ENCODE results near the gene KLF4. TPM values are rescaled to one million over a fixed set of nuclear protein-coding genes. Genes with fewer than 3 reads are reported as not detected.
"Not testable (repeated sequence)": the region's sequence is repeated elsewhere in the genome, so short reads cannot be mapped to it uniquely, and the experiment has no call there.

The KLF4 gene
- total and polyA plus RNA-seq, 10 donors: 10.4 to 177 (median 66.4) TPM

- no peak for DNase-seq
- H3K4me3 ChIP-seq: no peak overlapping the region
- WGBS, 5 donors: 94 to 99% (median 96%) methylated on average over 3 of the region's 3 CpGs
These were observed 12.9 kb upstream of the KLF4 start for GRCh38 chr9:107502464-107502863.

GRCh38 chr9:107500421-107501200 is 11.0 kb upstream of the KLF4 start:
- DNase-seq; H3K27me3 ChIP-seq (replicated peaks in 1 of 7); intact Hi-C loops (cut with DNase I; ENCODE audit: low total_unique reads); H3K9me3 ChIP-seq; H3K27ac ChIP-seq; H3K4me3 ChIP-seq; H3K36me3 ChIP-seq; H3K4me1 ChIP-seq: not testable (repeated sequence)
- whole genome bisulfite sequencing, 5 donors: 89 to 95% (median 92%) methylated on average over 17 of the region's 17 CpGs

More at GRCh38 chr9:107502464-107502863, 12.9 kb upstream of the KLF4 start:
- H3K27me3 ChIP-seq (replicated peaks in 1 of 7): peaks cover 0 to 4% (median 0%) of the 10 kb centered on the region in 7 donors
- no peaks in the 10 kb centered on the region for H3K4me1 ChIP-seq
- H3K27ac ChIP-seq: no peak overlapping the region
- intact Hi-C loops (cut with DNase I; ENCODE audit: low total_unique reads): no loop called here
- TF ChIP-seq POLR2A (IDR thresholded peaks at IDR 0.05) (no peak), CTCF (IDR thresholded peaks at IDR 0.05 in 8 of 11, conservative IDR thresholded peaks at IDR 0.05 in 3 of 11) (no peak), POLR2AphosphoS5 (IDR thresholded peaks at IDR 0.05) (no peak)
- no peaks in the 10 kb centered on the region for H3K36me3 ChIP-seq
- H3K9me3 ChIP-seq: no peaks in the 10 kb centered on the region

DNA sequence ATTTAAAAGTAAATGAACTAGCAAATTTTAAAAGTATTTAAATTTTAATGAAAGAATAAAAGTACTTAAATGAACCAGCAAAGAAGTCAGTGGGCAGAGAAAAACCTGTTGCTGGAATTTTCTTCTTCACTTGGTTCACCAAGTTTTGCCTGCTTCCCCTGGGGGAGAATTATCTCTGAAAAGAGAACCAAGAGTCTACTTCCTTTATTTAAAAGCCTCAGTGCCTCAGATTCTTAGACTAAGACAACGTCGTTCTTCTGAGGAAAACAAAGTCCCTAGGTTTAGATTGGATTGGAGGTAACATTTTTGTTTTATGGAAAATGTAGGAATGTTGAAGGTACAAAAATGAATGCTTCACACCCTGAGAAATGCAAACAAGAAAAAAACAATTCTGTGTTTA is 7.4 kb upstream of the KLF4 start:
- no peak for DNase-seq
- peaks cover 0 to 14% (median 0%) of the 10 kb centered on the region in 7 donors for H3K27me3 ChIP-seq (replicated peaks in 1 of 7)
- intact Hi-C loops (cut with DNase I; ENCODE audit: low total_unique reads): no loop called here
- no peaks in the 10 kb centered on the region for H3K36me3 ChIP-seq
- H3K4me1 ChIP-seq: peaks cover 0 to 9% (median 0%) of the 10 kb centered on the region in 6 donors
- no peak overlapping the region for H3K27ac ChIP-seq
- no peak overlapping the region for H3K4me3 ChIP-seq
- 3 to 16% (median 8%) methylated on average over 2 of the region's 2 CpGs for WGBS, 5 donors
- TF ChIP-seq POLR2A (IDR thresholded peaks at IDR 0.05): no peak
- TF ChIP-seq POLR2AphosphoS5 (IDR thresholded peaks at IDR 0.05): no peak
- no peaks in the 10 kb centered on the region for H3K9me3 ChIP-seq

- TF ChIP-seq POLR2A (IDR thresholded peaks at IDR 0.05): no peak
- no peak overlapping the region for H3K4me3 ChIP-seq
- DNase-seq: no peak
- H3K27me3 ChIP-seq (replicated peaks in 1 of 7): peaks cover 0 to 59% (median 33%) of the 10 kb centered on the region in 7 donors
- 53 to 71% (median 63%) methylated on average over 4 of the region's 4 CpGs for WGBS, 5 donors
- H3K36me3 ChIP-seq: peaks cover 0 to 9% (median 0%) of the 10 kb centered on the region in 6 donors
- intact Hi-C loops (cut with DNase I; ENCODE audit: low total_unique reads): no loop called here
- H3K4me1 ChIP-seq: peaks cover 7 to 52% (median 35%) of the 10 kb centered on the region in 6 donors
- no peaks in the 10 kb centered on the region for H3K9me3 ChIP-seq
- peak overlapping the region in 3 of 8 donors; percentile 88 to 95 (median 91) for H3K27ac ChIP-seq
These were observed 2.9 kb upstream of the KLF4 start for GRCh38 chr9:107492381-107492970.

DNA sequence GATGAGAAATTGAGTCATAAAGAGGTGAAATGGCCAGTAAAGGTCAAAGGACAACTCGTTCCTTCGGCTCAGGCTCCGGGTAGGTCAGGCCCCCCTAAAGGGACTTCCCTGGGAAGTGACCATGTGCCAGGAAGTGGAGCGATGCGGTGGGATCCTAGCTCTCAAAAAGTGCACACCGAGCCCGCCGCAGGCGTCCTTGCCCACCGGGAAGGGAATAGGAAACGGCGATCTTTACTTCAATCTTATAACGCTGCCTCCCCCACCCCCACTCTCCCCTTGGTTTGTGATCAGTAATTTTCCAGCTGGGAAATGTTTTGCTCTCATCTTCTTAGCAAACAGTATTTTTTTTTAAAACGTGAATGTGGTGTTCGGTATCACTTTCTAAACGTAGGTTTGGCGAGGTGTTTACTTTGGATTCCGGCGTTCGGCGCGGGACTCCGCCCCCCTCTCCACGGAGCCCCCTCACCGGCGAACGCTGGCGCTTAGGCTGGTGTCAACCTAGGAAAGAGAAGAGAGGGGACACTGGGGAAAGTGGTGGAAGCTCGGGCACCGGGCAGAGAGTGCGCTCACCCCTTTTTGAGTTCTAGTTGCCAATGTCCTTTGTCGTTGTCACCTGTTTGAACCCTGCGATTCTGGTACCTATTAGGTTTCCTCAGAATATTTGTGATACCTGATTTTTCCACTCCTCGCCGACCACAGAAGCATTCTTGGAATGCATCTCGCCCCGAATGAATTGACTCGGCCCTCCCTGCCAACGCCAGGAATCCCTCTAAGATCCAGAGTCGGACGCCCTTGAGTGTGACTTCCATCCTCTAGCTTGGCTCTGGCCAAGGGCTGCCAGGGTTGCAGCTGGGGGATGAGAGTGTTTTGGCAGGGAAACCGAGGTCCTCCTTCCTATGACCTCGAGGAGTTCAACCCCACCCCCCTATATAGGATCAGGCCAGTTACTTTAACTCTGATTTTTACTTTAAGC is 1.8 kb upstream of the KLF4 start:
- TF ChIP-seq CTCF (IDR thresholded peaks at IDR 0.05 in 8 of 11, conservative IDR thresholded peaks at IDR 0.05 in 3 of 11): no peak
- peak in 1 of 3 donors; percentile 18 for TF ChIP-seq POLR2A (IDR thresholded peaks at IDR 0.05)
- peak; percentile 16 to 76 (median 69) for TF ChIP-seq POLR2AphosphoS5 (IDR thresholded peaks at IDR 0.05)

GRCh38 chr9:107490606-107490970 is 1.0 kb upstream of the KLF4 start:
- H3K9me3 ChIP-seq; intact Hi-C loops (cut with DNase I; ENCODE audit: low total_unique reads): not testable (repeated sequence)
- Histone ChIP-seq H3K4me3 (peak overlapping the region; percentile 41 to 79 (median 57)), H3K4me1 (peaks cover 7 to 59% (median 37%) of the 10 kb centered on the region in 6 donors), H3K27me3 (replicated peaks in 1 of 7) (peaks cover 0 to 72% (median 37%) of the 10 kb centered on the region in 7 donors), H3K27ac (peak overlapping the region; percentile 74 to 95 (median 90)), H3K36me3 (peaks cover 0 to 28% (median 0%) of the 10 kb centered on the region in 6 donors)
- WGBS, 5 donors: 9 to 14% (median 10%) methylated on average over 22 to 23 of the region's 23 CpGs
- DNase-seq: peak; percentile 79

More for the DNA sequence above, 1.8 kb upstream of the KLF4 start:
- Histone ChIP-seq H3K36me3 (peaks cover 0 to 20% (median 0%) of the 10 kb centered on the region in 6 donors), H3K9me3 (no peaks in the 10 kb centered on the region), H3K27ac (peak overlapping the region; percentile 46 to 95 (median 90)), H3K4me3 (peak overlapping the region in 6 of 8 donors; percentile 51 to 79 (median 60)), H3K27me3 (replicated peaks in 1 of 7) (peaks cover 0 to 70% (median 37%) of the 10 kb centered on the region in 7 donors), H3K4me1 (peaks cover 7 to 55% (median 37%) of the 10 kb centered on the region in 6 donors)
- WGBS, 5 donors: 13 to 21% (median 18%) methylated on average over 43 of the region's 43 CpGs
- DNase-seq: peak; percentile 76
- intact Hi-C loops (cut with DNase I; ENCODE audit: low total_unique reads): no loop called here
